GM23338 (cell line): ENCODE measurements around the gene MKNK1. TPM values are rescaled to one million over a fixed set of nuclear protein-coding genes. Genes with fewer than 3 reads are reported as not detected.

Experiments used
- ATAC-seq: fragments of 200-7000 bp; cut with Tn5 transposase; 3 replicates; pipeline ENCODE4 v1.9.1; 2020
- DNase-seq: peaks from one replicate; pipeline ENCODE4 v3.0.0-alpha.2; 2015; ENCODE audit warnings: low spot score
- H2AFZ ChIP-seq: fragments of 200-600 bp; sonication (generic); 2 replicates; pipeline ENCODE4 v1.8.0; 2016; ENCODE audit warnings: antibody characterized with exemption, mild to moderate bottlenecking, moderate library complexity
- H3F3A ChIP-seq: fragments of 200-600 bp; sonication (generic); replicated peaks from 2 replicates; pipeline ENCODE4 v1.8.0; 2017; ENCODE audit warnings: antibody characterized with exemption, mixed run types, low read depth
- H3K27ac ChIP-seq: fragments of 200-600 bp; sonication (generic); 2 replicates; pipeline ENCODE4 v1.6.1; 2016; ENCODE audit warnings: low read depth
- H3K27me3 ChIP-seq: fragments of 200-600 bp; sonication (generic); 2 replicates; pipeline ENCODE4 v1.8.0; 2016; ENCODE audit warnings: mild to moderate bottlenecking, mixed run types, moderate library complexity; ENCODE audit not compliant: insufficient read depth
- H3K36me3 ChIP-seq: fragments of 200-600 bp; sonication (generic); 2 replicates; pipeline ENCODE4 v1.8.0; 2016; ENCODE audit warnings: mild to moderate bottlenecking; ENCODE audit not compliant: insufficient read depth
- H3K4me1 ChIP-seq: fragments of 200-600 bp; sonication (generic); 2 replicates; pipeline ENCODE4 v1.8.0; 2016; ENCODE audit warnings: mild to moderate bottlenecking, moderate library complexity; ENCODE audit not compliant: insufficient read depth
- H3K4me2 ChIP-seq: fragments of 200-600 bp; sonication (generic); 2 replicates; pipeline ENCODE4 v1.7.1; 2017; ENCODE audit warnings: mixed run types
- H3K4me3 ChIP-seq: fragments of 200-600 bp; sonication (generic); 2 replicates; pipeline ENCODE4 v1.6.1; 2016; ENCODE audit warnings: mixed run types
- H3K79me2 ChIP-seq: fragments of 200-600 bp; sonication (generic); replicated peaks from 2 replicates; pipeline ENCODE4 v1.8.0; 2017; ENCODE audit warnings: mild to moderate bottlenecking; ENCODE audit not compliant: insufficient read depth
- H3K9me2 ChIP-seq: fragments of 200-600 bp; sonication (generic); 2 replicates; pipeline ENCODE4 v1.8.0; 2017; ENCODE audit not compliant: insufficient read depth
- H4K20me1 ChIP-seq: fragments of 200-600 bp; sonication (generic); replicated peaks from 2 replicates; pipeline ENCODE4 v1.8.0; 2017; ENCODE audit warnings: mild to moderate bottlenecking; ENCODE audit not compliant: insufficient read depth
- H3K27ac Mint-ChIP-seq: 2 replicates; pipeline ENCODE4 v1.8.0; 2020; ENCODE audit warnings: inconsistent platforms, mild to moderate bottlenecking, moderate library complexity, mixed read lengths
- H3K27me3 Mint-ChIP-seq: 3 replicates; pipeline ENCODE4 v1.8.0; 2022; ENCODE audit warnings: low read depth, mild to moderate bottlenecking, moderate library complexity, mixed read lengths, inconsistent platforms; ENCODE audit not compliant: insufficient read depth, poor library complexity
- H3K36me3 Mint-ChIP-seq: 3 replicates; pipeline ENCODE4 v1.8.0; 2021; ENCODE audit warnings: low read depth, mild to moderate bottlenecking, inconsistent platforms, moderate library complexity, mixed read lengths
- H3K4me1 Mint-ChIP-seq: 3 replicates; pipeline ENCODE4 v1.8.0; 2020; ENCODE audit warnings: mild to moderate bottlenecking, inconsistent platforms, mixed read lengths
- H3K4me3 Mint-ChIP-seq: 3 replicates; pipeline ENCODE4 v1.8.0; 2021; ENCODE audit warnings: moderate library complexity, mild to moderate bottlenecking, inconsistent platforms, mixed read lengths
- H3K9me3 Mint-ChIP-seq: 3 replicates; pipeline ENCODE4 v1.8.0; 2020; ENCODE audit warnings: moderate library complexity, mild to moderate bottlenecking, inconsistent platforms, mixed read lengths
- CREB1 ChIP-seq: fragments of 250-450 bp; sonication (Bioruptor Pico); IDR thresholded peaks from 2 replicates; pipeline ENCODE4 v1.5.0; 2020; ENCODE audit warnings: low read depth, mild to moderate bottlenecking, moderate library complexity
- CTCF ChIP-seq, 2 experiments: fragments of 200-600 bp in 1 of 2; sonication (generic) in 1 of 2; conservative IDR thresholded peaks; 2 replicates each; pipeline versions ENCODE4 v1.5.1 to v1.6.1; 2016 to 2017; ENCODE audit warnings: antibody characterized with exemption in 2 of 2, low read depth in 2 of 2, mild to moderate bottlenecking in 2 of 2, moderate library complexity in 1 of 2
- ETS1 ChIP-seq: IDR thresholded peaks from 2 replicates; pipeline ENCODE4 v1.6.1; 2016; ENCODE audit warnings: antibody characterized with exemption
- EZH2 ChIP-seq: fragments of 200-600 bp; sonication (generic); IDR thresholded peaks from one replicate; pipeline ENCODE4 v1.8.0; 2017; ENCODE audit warnings: antibody characterized with exemption, mild to moderate bottlenecking, low read depth; ENCODE audit not compliant: unreplicated experiment
- EZH2phosphoT487 ChIP-seq: fragments of 200-600 bp; sonication (generic); IDR thresholded peaks from one replicate; pipeline ENCODE4 v1.8.1; 2018; ENCODE audit warnings: antibody characterized with exemption; ENCODE audit not compliant: unreplicated experiment
- JUNB ChIP-seq: IDR thresholded peaks from one replicate; pipeline ENCODE4 v1.6.1; 2016; ENCODE audit warnings: antibody characterized with exemption; ENCODE audit not compliant: unreplicated experiment
- NANOG ChIP-seq: IDR thresholded peaks from 2 replicates; pipeline ENCODE4 v1.6.1; 2016; ENCODE audit warnings: antibody characterized with exemption, borderline replicate concordance
- POLR2AphosphoS5 ChIP-seq: IDR thresholded peaks from 2 replicates; pipeline ENCODE4 v1.6.1; 2016; ENCODE audit warnings: antibody characterized with exemption, low read depth
- REST ChIP-seq: IDR thresholded peaks from one replicate; pipeline ENCODE4 v1.6.1; 2018; ENCODE audit warnings: antibody characterized with exemption; ENCODE audit not compliant: unreplicated experiment
- STAT1 ChIP-seq: IDR thresholded peaks from one replicate; pipeline ENCODE4 v1.6.1; 2016; ENCODE audit warnings: antibody characterized with exemption; ENCODE audit not compliant: unreplicated experiment
- ZNF114 ChIP-seq: fragments of 250-450 bp; sonication (Bioruptor Pico); IDR thresholded peaks from 2 replicates; pipeline ENCODE4 v1.5.0; 2020; ENCODE audit warnings: mild to moderate bottlenecking, moderate library complexity
- ZNF331 ChIP-seq: fragments of 250-450 bp; sonication (Bioruptor Pico); IDR thresholded peaks from 2 replicates; pipeline ENCODE4 v1.5.0; 2020; ENCODE audit warnings: low read depth, mild to moderate bottlenecking, moderate library complexity
- ZNF462 ChIP-seq: fragments of 250-450 bp; sonication (Bioruptor Pico); IDR thresholded peaks from 2 replicates; pipeline ENCODE4 v1.5.0; 2020; ENCODE audit warnings: mild to moderate bottlenecking, moderate library complexity
- polyA plus RNA-seq: library from polyadenylated mRNA; unstranded; fragments of >200 nt; fragmentation: Nextera tagmentation; extraction: Ambion mirVana; gene quantifications from 2 replicates; pipeline ENCODE4 v1.2.1, GENCODE V29; 2016
- total RNA-seq: library from RNA; depleted of rRNA; stranded (reverse); fragments of >200 nt; shearing (Covaris generic); gene quantifications from 2 replicates; pipeline ENCODE4 v1.2.3, GENCODE V29; 2014

The MKNK1 gene
- total and polyA plus RNA-seq, 2 experiments from 2014 or later, result 11.8 to 20.5 TPM

DNA sequence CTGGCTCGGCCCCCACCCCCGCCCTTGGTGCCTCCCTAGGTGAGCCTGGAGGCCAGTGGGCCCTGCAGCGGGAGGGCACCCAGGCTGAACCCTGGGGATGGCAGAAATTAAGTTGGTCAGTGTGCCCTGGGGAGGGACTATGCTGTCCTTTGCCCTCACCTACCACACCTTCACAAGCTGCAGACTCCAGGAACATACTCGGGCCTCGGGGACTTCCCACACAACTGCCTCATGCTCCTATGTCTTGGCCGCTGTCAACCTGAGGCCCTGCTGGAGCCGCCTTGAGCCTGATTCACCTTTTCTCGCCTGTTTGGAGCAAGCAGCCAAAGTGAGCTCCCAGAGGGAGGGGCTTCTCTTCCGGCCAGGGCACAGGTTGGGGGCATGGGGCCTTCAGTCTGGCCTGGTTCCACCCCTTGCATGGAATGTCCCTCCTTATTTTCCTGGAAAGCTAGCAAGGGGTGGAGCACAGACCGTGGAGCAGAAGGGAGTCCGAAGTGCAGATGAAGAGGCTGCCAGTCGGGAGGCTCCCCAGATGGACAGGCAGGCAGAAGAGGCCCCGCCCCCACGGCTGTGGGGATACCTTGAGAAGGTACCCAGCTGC is 77.3 kb downstream of the MKNK1 start:
- H3K9me2 ChIP-seq, result no peaks in the 10 kb centered on the region
- peak overlapping the region; percentile 76 for H3K4me2 ChIP-seq
- H3K36me3 ChIP-seq, result no peaks in the 10 kb centered on the region
- H3K27me3 Mint-ChIP-seq, result peaks cover 72% of the 10 kb centered on the region
- no peaks in the 10 kb centered on the region for H3K36me3 Mint-ChIP-seq
- H3K4me3 Mint-ChIP-seq, result peak overlapping the region; percentile 33
- H3K4me3 ChIP-seq, result peak overlapping the region; percentile 43
- H3K4me1 ChIP-seq, result peaks cover 45% of the 10 kb centered on the region
- H3K9me3 Mint-ChIP-seq, result no peaks in the 10 kb centered on the region
- H3F3A ChIP-seq, result peaks cover 11% of the 10 kb centered on the region
- H2AFZ ChIP-seq, result no peak overlapping the region
- no peak overlapping the region for H3K27ac Mint-ChIP-seq
- H3K27me3 ChIP-seq, result peaks cover 100% of the 10 kb centered on the region
- H4K20me1 ChIP-seq, result no peaks in the 10 kb centered on the region; the same call in 1 of the 2 replicates
- H3K27ac ChIP-seq, result no peak overlapping the region
- ATAC-seq (peak; percentile 20), DNase-seq (peak; percentile 72)
- TF ChIP-seq POLR2AphosphoS5, result no peak
- TF ChIP-seq CREB1 (CRISPR knock-in tag), result no peak
- TF ChIP-seq JUNB, result no peak
- TF ChIP-seq ZNF114 (CRISPR knock-in tag), result no peak
- no peak for TF ChIP-seq ZNF331 (CRISPR knock-in tag)
- TF ChIP-seq EZH2phosphoT487, result no peak
- no peak for TF ChIP-seq ZNF462 (CRISPR knock-in tag)
- no peak for TF ChIP-seq REST
- no peak for TF ChIP-seq STAT1
- TF ChIP-seq ETS1, result no peak
- TF ChIP-seq CTCF (conservative IDR thresholded peaks at IDR 0.05; ENCODE audit: low read depth in 2 of 2), result no peak; a peak in 1 of 4 replicates
- TF ChIP-seq EZH2, result no peak
- no peak for TF ChIP-seq NANOG
- H3K4me1 Mint-ChIP-seq, result peaks cover 63% of the 10 kb centered on the region
- no peaks in the 10 kb centered on the region for H3K79me2 ChIP-seq
